ENCODE results near the gene PIK3R3. TPM values are rescaled to one million over a fixed set of nuclear protein-coding genes. Genes with fewer than 3 reads are reported as not detected.

PIK3R3 gene
- total RNA-seq, 1 experiment from 2014 or later = 1.6 TPM

DNA sequence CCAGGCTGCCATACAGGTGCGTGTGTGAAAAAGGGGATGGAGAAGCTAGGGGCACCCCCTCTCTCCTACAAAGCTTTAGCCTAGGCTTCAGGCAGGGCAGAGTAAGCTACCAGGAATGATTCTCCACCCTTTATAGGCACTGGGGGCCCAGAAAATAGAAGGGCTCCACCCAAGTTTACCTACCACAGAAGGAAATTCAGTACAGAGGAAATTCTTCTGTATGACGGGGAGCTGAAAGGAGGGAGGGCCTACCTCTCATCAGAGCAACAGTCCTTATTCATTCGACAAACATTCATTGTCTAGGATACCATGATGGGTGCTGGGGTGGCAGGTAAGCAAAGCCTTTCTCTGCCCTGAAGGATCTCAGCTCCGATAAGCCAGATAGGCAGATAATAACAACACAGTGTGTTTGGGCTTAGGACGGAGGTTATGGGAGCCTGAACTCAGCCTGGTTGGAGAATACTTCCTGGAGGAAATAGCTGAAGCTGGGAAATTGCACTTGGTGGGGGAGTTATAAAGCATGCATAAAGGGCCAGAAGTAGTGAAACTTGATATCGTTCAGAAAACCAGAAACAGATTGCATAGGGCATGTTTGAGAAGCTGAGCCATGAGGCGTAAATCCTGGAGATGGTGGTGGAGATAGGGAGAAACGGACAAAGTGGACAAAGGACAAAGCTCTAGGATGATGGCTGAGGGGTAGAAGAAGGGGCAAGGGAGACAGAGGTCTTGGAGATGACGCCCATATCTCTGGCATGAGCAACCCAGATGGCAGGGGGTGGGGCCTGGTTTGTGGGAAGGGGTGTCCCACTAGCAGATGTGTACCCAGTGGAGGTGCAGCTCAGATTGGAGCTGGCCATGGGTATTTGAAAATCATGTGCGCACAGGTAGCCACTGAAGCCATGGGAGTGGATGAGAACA lies 49.2 kb upstream of the PIK3R3 start (continued):
- TF ChIP-seq SRF (IDR thresholded peaks at IDR 0.05; ENCODE audit: low read depth) (no peak), ZNF274 (IDR thresholded peaks at IDR 0.05; ENCODE audit: low read depth, low read length) (no peak), SIN3A (IDR thresholded peaks at IDR 0.05; ENCODE audit: low read depth) (no peak), POLR2AphosphoS5 (IDR thresholded peaks at IDR 0.05; ENCODE audit: low read depth, low read length) (no peak; the same call in 1 of the 2 replicates), ZFX (IDR thresholded peaks at IDR 0.05) (no peak), EGR1 (IDR thresholded peaks at IDR 0.05; ENCODE audit: low read depth) (no peak), ELF1 (IDR thresholded peaks at IDR 0.05; ENCODE audit: borderline replicate concordance, low read depth) (no peak)

DNA sequence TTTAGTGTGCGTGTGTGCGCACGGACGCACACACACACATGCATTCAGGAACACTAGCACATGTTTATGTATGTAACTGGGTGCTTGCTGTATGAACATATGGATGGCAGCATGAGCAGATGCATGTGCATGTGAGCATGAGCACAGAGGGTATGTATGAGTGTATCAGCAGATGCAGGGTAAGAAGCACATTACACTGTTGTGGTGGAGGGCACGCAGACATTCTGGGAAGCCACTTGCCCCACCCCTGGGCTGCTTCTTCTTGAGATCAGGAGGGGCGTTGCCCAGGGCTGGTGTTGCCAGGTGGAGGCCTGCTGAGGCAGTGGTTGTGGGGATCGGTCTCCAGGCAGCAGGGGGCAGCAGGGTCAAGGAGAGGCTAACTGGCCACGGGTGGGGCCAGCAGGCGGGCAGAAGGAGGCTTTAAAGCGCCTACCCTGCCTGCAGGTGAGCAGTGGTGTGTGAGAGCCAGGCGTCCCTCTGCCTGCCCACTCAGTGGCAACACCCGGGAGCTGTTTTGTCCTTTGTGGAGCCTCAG lies 47.7 kb upstream of the PIK3R3 start:
- POLR2A ChIA-PET = interaction anchor here (0.6 to 2.9 kb wide), 3 partner anchors 44 to 1030 kb away, joined by 3 to 17 read pairs (median 4); partner anchors contain the start of gene GPBP1L1
- H3K9me3 ChIP-seq (ENCODE audit: control insufficient read depth in 1 of 2, insufficient read depth in 1 of 2, low read depth in 1 of 2, low read length in 2 of 2) = no peaks in the 10 kb centered on the region
- CTCF ChIA-PET = interaction anchor here (1.5 to 4.7 kb wide), 2 partner anchors 44 to 151 kb away, joined by 3 to 94 read pairs; no protein-coding TSS in a partner anchor
- RAD21 ChIA-PET (ENCODE audit: low non-redundant PET in 1 of 2, low total read pairs in 2 of 2, uncharacterized antibody in 2 of 2, unreplicated experiment in 2 of 2) = interaction anchor here in 1 of 2 experiments (0.6 to 4.2 kb wide), 2 partner anchors 44 to 141 kb away, joined by 3 to 28 read pairs; no protein-coding TSS in a partner anchor
- no peaks in the 10 kb centered on the region for H4K20me1 ChIP-seq (ENCODE audit: insufficient read depth)
- peak overlapping the region; percentile 83 for H3K4me2 ChIP-seq (ENCODE audit: low read length)
- no peaks in the 10 kb centered on the region for H3K27me3 ChIP-seq (ENCODE audit: insufficient read depth, low read length)
- TF ChIP-seq YY1 (IDR thresholded peaks at IDR 0.05; ENCODE audit: extremely low read depth, insufficient replicate concordance, low read depth, low read length) (no peak), POLR2AphosphoS5 (IDR thresholded peaks at IDR 0.05; ENCODE audit: low read depth, low read length) (peak; percentile 36; the same call in 1 of the 2 replicates), EZH2phosphoT487 (IDR thresholded peaks at IDR 0.05; ENCODE audit: borderline replicate concordance) (no peak)
- TF ChIP-seq, protein P1, sequence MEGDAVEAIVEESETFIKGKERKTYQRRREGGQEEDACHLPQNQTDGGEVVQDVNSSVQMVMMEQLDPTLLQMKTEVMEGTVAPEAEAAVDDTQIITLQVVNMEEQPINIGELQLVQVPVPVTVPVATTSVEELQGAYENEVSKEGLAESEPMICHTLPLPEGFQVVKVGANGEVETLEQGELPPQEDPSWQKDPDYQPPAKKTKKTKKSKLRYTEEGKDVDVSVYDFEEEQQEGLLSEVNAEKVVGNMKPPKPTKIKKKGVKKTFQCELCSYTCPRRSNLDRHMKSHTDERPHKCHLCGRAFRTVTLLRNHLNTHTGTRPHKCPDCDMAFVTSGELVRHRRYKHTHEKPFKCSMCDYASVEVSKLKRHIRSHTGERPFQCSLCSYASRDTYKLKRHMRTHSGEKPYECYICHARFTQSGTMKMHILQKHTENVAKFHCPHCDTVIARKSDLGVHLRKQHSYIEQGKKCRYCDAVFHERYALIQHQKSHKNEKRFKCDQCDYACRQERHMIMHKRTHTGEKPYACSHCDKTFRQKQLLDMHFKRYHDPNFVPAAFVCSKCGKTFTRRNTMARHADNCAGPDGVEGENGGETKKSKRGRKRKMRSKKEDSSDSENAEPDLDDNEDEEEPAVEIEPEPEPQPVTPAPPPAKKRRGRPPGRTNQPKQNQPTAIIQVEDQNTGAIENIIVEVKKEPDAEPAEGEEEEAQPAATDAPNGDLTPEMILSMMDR (IDR thresholded peaks at IDR 0.05 in 2 of 3, conservative IDR thresholded peaks at IDR 0.05 in 1 of 3; ENCODE audit: borderline replicate concordance in 1 of 3, insufficient read depth in 1 of 3, low read depth in 2 of 3, low read length in 2 of 3) = peak in 1 of 3 experiments; percentile 11; a peak in 2 of 6 replicates
- DNase-seq (ENCODE audit: low read depth, low spot score) (peak; percentile 41), ATAC-seq (peak; percentile 26)
- H3K79me2 ChIP-seq (ENCODE audit: insufficient read depth, low read length) = no peaks in the 10 kb centered on the region
- peak overlapping the region in 1 of 2 experiments; percentile 5; a peak in 1 of 4 replicates for H3K4me3 ChIP-seq (replicated peaks in 1 of 2; ENCODE audit: low read depth in 1 of 2, low read length in 2 of 2)
- H2AFZ ChIP-seq (ENCODE audit: low read depth, low read length, poor library complexity, severe bottlenecking) = peak overlapping the region; percentile 68
- peak overlapping the region; percentile 48 for H3K27ac ChIP-seq (ENCODE audit: low read depth, low read length)
- peak overlapping the region; percentile 21; the same call in 1 of the 2 replicates for H3K9ac ChIP-seq (ENCODE audit: low read length)
- H3K4me1 ChIP-seq (ENCODE audit: control insufficient read depth in 1 of 2, insufficient read depth in 2 of 2, low read length in 2 of 2) = peaks cover 56 to 63% of the 10 kb centered on the region in 2 experiments
- no peaks in the 10 kb centered on the region for H3K9me2 ChIP-seq (ENCODE audit: insufficient read depth)
- no peaks in the 10 kb centered on the region for H3K36me3 ChIP-seq (ENCODE audit: control insufficient read depth in 1 of 2, insufficient read depth in 2 of 2, low read length in 2 of 2)
- BruUV-seq (replicated peaks) = no TSS peak
- intact Hi-C loops (cut with micrococcal nuclease) = no loop called here
